ENCODE data around the gene FLNB.

FLNB gene

DNA sequence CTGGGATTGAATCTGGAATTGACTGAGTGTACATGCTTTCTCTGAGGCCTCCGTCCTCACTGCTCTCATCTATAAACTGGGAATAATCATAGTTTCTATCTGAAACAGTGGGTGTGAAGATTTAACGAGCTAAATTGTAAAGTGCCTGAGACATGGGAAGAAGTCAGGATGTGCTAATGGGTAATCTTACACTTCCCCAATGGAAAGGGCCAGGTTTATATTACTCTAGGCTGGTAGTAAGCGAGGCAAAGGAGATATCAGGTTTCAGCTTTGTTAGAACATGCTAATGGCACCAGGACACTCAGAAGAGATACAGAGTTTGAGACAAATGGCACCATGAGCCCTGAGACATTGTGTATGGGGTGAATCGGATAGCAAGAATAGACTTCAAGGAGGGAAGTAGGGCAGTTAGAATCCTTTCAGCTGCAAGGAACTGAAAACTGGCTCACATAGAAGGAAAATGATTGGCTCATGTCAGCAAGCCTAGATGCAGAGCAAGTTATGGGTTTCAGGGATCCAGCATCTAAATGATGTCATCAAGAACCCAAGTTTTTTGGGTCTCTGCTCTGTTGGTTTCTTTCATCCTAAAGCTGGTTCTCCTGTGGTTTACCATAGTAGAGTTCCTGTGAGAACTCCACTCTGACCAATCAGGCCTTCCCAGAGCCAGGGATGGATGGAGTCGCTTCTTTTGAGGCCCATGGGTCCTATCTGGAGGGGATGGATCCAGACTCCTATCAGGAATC is 21.8 kb downstream of the FLNB start (continued):
- no peak for TF ChIP-seq ZNF138 (tag by site-specific recombination; IDR thresholded peaks at IDR 0.05; ENCODE audit: borderline replicate concordance)
- no peak for TF ChIP-seq ZNF324 (tag by site-specific recombination; IDR thresholded peaks at IDR 0.05)
- TF ChIP-seq ZNF549 (tag by site-specific recombination; IDR thresholded peaks at IDR 0.05): no peak
- peak; percentile 72; the same call in 1 of the 2 replicates for TF ChIP-seq MZF1 (tag by site-specific recombination; IDR thresholded peaks at IDR 0.05; ENCODE audit: borderline replicate concordance)
- TF ChIP-seq ZNF248 (tag by site-specific recombination; IDR thresholded peaks at IDR 0.05): no peak
- TF ChIP-seq ZNF548 (tag by site-specific recombination; IDR thresholded peaks at IDR 0.05): no peak
- TF ChIP-seq KLF9 (tag by site-specific recombination; IDR thresholded peaks at IDR 0.05; ENCODE audit: low read depth): no peak
- TF ChIP-seq, protein P1, sequence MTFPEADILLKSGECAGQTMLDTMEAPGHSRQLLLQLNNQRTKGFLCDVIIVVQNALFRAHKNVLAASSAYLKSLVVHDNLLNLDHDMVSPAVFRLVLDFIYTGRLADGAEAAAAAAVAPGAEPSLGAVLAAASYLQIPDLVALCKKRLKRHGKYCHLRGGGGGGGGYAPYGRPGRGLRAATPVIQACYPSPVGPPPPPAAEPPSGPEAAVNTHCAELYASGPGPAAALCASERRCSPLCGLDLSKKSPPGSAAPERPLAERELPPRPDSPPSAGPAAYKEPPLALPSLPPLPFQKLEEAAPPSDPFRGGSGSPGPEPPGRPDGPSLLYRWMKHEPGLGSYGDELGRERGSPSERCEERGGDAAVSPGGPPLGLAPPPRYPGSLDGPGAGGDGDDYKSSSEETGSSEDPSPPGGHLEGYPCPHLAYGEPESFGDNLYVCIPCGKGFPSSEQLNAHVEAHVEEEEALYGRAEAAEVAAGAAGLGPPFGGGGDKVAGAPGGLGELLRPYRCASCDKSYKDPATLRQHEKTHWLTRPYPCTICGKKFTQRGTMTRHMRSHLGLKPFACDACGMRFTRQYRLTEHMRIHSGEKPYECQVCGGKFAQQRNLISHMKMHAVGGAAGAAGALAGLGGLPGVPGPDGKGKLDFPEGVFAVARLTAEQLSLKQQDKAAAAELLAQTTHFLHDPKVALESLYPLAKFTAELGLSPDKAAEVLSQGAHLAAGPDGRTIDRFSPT (tag by site-specific recombination; IDR thresholded peaks at IDR 0.05): no peak
- no peak for TF ChIP-seq ZNF791 (tag by site-specific recombination; IDR thresholded peaks at IDR 0.05)
- TF ChIP-seq ZFP41 (tag by site-specific recombination; IDR thresholded peaks at IDR 0.05; ENCODE audit: borderline replicate concordance): no peak
- no peak for TF ChIP-seq REPIN1 (tag by site-specific recombination; IDR thresholded peaks at IDR 0.05; ENCODE audit: low read depth)
- TF ChIP-seq, protein P2, sequence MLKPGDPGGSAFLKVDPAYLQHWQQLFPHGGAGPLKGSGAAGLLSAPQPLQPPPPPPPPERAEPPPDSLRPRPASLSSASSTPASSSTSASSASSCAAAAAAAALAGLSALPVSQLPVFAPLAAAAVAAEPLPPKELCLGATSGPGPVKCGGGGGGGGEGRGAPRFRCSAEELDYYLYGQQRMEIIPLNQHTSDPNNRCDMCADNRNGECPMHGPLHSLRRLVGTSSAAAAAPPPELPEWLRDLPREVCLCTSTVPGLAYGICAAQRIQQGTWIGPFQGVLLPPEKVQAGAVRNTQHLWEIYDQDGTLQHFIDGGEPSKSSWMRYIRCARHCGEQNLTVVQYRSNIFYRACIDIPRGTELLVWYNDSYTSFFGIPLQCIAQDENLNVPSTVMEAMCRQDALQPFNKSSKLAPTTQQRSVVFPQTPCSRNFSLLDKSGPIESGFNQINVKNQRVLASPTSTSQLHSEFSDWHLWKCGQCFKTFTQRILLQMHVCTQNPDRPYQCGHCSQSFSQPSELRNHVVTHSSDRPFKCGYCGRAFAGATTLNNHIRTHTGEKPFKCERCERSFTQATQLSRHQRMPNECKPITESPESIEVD (tag by site-specific recombination; IDR thresholded peaks at IDR 0.05): peak; percentile 40; the same call in 1 of the 2 replicates
- TF ChIP-seq ZNF514 (tag by site-specific recombination; IDR thresholded peaks at IDR 0.05): no peak
- TF ChIP-seq SETDB1 (IDR thresholded peaks at IDR 0.05; ENCODE audit: insufficient read length, low read length): no peak
- 0 out of 2 replicates have a peak, but pooled peaks have one; percentile 62 for TF ChIP-seq OVOL3 (tag by site-specific recombination; IDR thresholded peaks at IDR 0.05)
- TF ChIP-seq ZNF274 (IDR thresholded peaks at IDR 0.05; ENCODE audit: low read length): no peak
- TF ChIP-seq ZNF274 (tag by site-specific recombination; IDR thresholded peaks at IDR 0.05; ENCODE audit: borderline replicate concordance): no peak
- peak; percentile 89 for TF ChIP-seq TRIM28 (IDR thresholded peaks at IDR 0.05; ENCODE audit: borderline replicate concordance, low read length)
- no peak for TF ChIP-seq ZNF155 (tag by site-specific recombination; IDR thresholded peaks at IDR 0.05)
- no peak for TF ChIP-seq ZNF37A (tag by site-specific recombination; IDR thresholded peaks at IDR 0.05)
- TF ChIP-seq, protein P3, sequence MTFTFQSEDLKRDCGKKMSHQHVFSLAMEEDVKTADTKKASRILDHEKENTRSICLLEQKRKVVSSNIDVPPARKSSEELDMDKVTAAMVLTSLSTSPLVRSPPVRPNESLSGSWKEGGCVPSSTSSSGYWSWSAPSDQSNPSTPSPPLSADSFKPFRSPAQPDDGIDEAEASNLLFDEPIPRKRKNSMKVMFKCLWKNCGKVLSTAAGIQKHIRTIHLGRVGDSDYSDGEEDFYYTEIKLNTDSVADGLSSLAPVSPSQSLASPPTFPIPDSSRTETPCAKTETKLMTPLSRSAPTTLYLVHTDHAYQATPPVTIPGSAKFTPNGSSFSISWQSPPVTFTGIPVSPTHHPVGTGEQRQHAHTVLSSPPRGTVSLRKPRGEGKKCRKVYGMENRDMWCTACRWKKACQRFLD (tag by site-specific recombination; IDR thresholded peaks at IDR 0.05): no peak
- no peak for TF ChIP-seq ZNF239 (tag by site-specific recombination; IDR thresholded peaks at IDR 0.05)
- TF ChIP-seq ZSCAN23 (tag by site-specific recombination; IDR thresholded peaks at IDR 0.05): no peak
- no peak for TF ChIP-seq ZNF202 (tag by site-specific recombination; IDR thresholded peaks at IDR 0.05; ENCODE audit: borderline replicate concordance)
- peak; percentile 66; the same call in 1 of the 2 replicates for TF ChIP-seq ZNF121 (tag by site-specific recombination; IDR thresholded peaks at IDR 0.05)
- TF ChIP-seq, protein P4, sequence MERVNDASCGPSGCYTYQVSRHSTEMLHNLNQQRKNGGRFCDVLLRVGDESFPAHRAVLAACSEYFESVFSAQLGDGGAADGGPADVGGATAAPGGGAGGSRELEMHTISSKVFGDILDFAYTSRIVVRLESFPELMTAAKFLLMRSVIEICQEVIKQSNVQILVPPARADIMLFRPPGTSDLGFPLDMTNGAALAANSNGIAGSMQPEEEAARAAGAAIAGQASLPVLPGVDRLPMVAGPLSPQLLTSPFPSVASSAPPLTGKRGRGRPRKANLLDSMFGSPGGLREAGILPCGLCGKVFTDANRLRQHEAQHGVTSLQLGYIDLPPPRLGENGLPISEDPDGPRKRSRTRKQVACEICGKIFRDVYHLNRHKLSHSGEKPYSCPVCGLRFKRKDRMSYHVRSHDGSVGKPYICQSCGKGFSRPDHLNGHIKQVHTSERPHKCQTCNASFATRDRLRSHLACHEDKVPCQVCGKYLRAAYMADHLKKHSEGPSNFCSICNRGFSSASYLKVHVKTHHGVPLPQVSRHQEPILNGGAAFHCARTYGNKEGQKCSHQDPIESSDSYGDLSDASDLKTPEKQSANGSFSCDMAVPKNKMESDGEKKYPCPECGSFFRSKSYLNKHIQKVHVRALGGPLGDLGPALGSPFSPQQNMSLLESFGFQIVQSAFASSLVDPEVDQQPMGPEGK (tag by site-specific recombination; IDR thresholded peaks at IDR 0.05): peak; percentile 43; the same call in 1 of the 2 replicates
- TF ChIP-seq WT1 (tag by site-specific recombination; IDR thresholded peaks at IDR 0.05): no peak
- TF ChIP-seq SCRT1 (tag by site-specific recombination; IDR thresholded peaks at IDR 0.05; ENCODE audit: borderline replicate concordance): no peak
- no peak for TF ChIP-seq GLIS1 (tag by site-specific recombination; IDR thresholded peaks at IDR 0.05)
- TF ChIP-seq ZNF157 (tag by site-specific recombination; IDR thresholded peaks at IDR 0.05): no peak
- TF ChIP-seq ZSCAN30 (tag by site-specific recombination; IDR thresholded peaks at IDR 0.05): no peak
- no peak for TF ChIP-seq KLF16 (tag by site-specific recombination; IDR thresholded peaks at IDR 0.05)
- no peak for TF ChIP-seq KLF7 (tag by site-specific recombination; IDR thresholded peaks at IDR 0.05; ENCODE audit: borderline replicate concordance)
- TF ChIP-seq PRDM1 (tag by site-specific recombination; IDR thresholded peaks at IDR 0.05): peak; percentile 61; the same call in 1 of the 2 replicates
- no peak for TF ChIP-seq ZFP3 (tag by site-specific recombination; IDR thresholded peaks at IDR 0.05; ENCODE audit: low read depth)
- no peak for TF ChIP-seq ZNF146 (tag by site-specific recombination; IDR thresholded peaks at IDR 0.05)

Data from HEK293 (cell line).